T-helper 17 cell (primary cell): ENCODE measurements around the gene IL15RA. TPM values are rescaled to one million over a fixed set of nuclear protein-coding genes. Genes with fewer than 3 reads are reported as not detected.
A peak's percentile ranks its signal among the peaks of the same experiment; 100 is the strongest.
"Not testable (repeated sequence)": the region's sequence is repeated elsewhere in the genome, so short reads cannot be mapped to it uniquely, and the experiment has no call there.

Experiments
- ATAC-seq: fragments of 150-1000 bp; cut with Tn5 transposase; 2 replicates; pipeline ENCODE4 v1.10.0; 2021; ENCODE audit warnings: mild to moderate bottlenecking, moderate library complexity
- DNase-seq, 3 donors: peaks; one replicate each; pipeline versions ENCODE4 v3.0.0 to v3.0.0-alpha.2; 2020 to 2021
- H3K9me3 ChIP-seq: one replicate; pipeline ENCODE4 v1.7.0; 2013; ENCODE audit warnings: low read length, mild to moderate bottlenecking; ENCODE audit not compliant: control insufficient read depth, poor library complexity, severe bottlenecking
- H3K27ac Mint-ChIP-seq: one replicate; pipeline ENCODE4 v1.8.0; 2022; ENCODE audit warnings: mild to moderate bottlenecking, moderate library complexity, mixed read lengths
- H3K27me3 Mint-ChIP-seq: one replicate; pipeline ENCODE4 v1.8.0; 2022; ENCODE audit warnings: mixed read lengths
- H3K36me3 Mint-ChIP-seq: one replicate; pipeline ENCODE4 v1.8.0; 2022; ENCODE audit warnings: low read depth, mixed read lengths
- H3K4me1 Mint-ChIP-seq: one replicate; pipeline ENCODE4 v1.8.0; 2022; ENCODE audit warnings: mild to moderate bottlenecking, mixed read lengths
- H3K4me3 Mint-ChIP-seq: one replicate; pipeline ENCODE4 v1.8.0; 2022; ENCODE audit warnings: mild to moderate bottlenecking, moderate library complexity, mixed read lengths
- total RNA-seq, 4 donors: library from RNA in 2 of 4; stranded (reverse) in 2 of 4; gene quantifications; one replicate each; pipeline ENCODE4 v1.2.3 and lab custom pipeline; 2022 to 2026

The IL15RA gene
- total RNA-seq, 2 donors from 2014 or later: 12.6 to 13.0 TPM

DNA sequence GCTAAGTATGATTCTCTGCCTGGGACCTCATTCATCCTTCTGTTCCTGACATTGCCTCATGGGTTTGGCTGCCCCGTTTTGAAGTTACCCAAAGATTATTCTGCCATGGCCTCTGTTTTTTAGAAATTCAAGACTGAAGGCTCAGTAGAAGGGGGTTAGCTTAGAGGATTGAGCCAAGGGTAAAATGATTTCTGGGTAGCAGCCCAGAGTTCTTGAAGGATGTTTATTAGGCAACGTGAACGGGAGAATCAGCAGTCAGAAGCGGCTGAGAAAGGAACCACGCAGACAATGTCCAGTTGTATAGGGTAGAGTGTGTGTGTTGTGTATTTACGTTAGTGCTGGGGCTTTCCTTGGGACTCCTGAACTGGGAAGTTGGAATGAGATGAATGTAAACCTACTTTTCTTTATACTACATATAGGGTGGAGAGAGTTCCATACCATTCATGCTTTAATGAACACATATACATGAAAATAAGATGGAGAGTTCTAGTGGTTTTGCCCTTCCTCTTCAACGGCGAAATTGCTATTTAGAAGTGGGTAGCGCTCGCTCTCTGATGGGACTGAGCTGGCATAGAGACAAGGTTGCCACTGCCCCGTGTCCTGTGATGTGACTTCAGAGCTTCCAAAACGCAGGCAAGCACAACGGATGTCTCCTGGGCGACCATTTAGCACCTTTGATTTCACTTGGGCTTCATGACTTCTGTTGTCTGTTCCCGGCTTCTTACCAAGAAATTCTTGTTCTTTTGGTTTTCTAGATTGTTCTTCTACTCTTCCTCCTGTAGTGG, 35.0 kb upstream of the IL15RA start:
- DNase-seq (no peak), ATAC-seq (no peak)
- Mint-ChIP-seq H3K4me3 (no peak overlapping the region), H3K27me3 (no peaks in the 10 kb centered on the region), H3K36me3 (peaks cover 7% of the 10 kb centered on the region), H3K4me1 (peaks cover 20% of the 10 kb centered on the region), H3K27ac (no peak overlapping the region)
- H3K9me3 ChIP-seq: no peaks in the 10 kb centered on the region

DNA sequence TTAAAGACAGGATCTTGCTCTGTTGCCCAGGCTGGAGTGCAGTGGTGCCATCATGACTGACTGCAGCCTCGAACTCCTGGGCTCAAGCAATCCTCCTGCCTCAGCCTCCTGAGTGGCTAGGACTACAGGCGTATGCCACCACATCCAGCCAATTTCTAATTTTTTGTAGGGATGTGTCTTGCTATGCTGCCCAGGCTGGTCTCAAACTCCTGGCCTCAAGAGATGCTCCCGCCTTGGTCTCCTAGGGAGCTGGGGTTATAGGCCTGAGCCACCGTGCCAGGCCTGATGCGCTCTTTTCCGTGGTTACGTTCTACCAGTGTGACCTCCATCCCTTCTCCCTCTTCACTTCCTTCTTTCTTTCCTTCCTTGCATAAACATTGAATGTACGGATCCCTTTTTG, 34.2 kb upstream of the IL15RA start:
- peak overlapping the region; percentile 2 for H3K27ac Mint-ChIP-seq
- H3K27me3 Mint-ChIP-seq: no peaks in the 10 kb centered on the region
- H3K9me3 ChIP-seq: no peaks in the 10 kb centered on the region
- ATAC-seq: no peak
- no peak for DNase-seq
- H3K36me3 Mint-ChIP-seq: peaks cover 8% of the 10 kb centered on the region
- H3K4me3 Mint-ChIP-seq: no peak overlapping the region
- peaks cover 20% of the 10 kb centered on the region for H3K4me1 Mint-ChIP-seq

DNA sequence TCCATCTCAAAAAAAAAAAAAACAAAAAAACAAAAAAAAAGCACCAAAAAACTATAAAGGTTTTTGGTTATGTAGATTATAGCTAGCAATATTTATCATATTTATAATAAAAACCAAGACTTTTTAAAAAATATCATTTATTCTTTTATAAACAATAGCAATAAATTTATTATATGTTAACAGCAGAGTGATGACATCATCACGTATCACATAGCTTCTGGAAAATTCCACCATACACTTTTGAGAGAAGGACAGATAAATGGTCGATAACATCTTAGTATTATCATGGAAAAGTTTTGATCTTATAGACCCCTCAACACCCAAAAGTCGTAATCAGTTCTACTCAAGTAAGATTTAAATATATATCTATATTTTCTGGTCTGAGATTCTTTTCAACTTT, 33.2 kb upstream of the IL15RA start:
- no peak overlapping the region for H3K4me3 Mint-ChIP-seq
- no peak overlapping the region for H3K27ac Mint-ChIP-seq
- peaks cover 9% of the 10 kb centered on the region for H3K36me3 Mint-ChIP-seq
- no peaks in the 10 kb centered on the region for H3K27me3 Mint-ChIP-seq
- H3K4me1 Mint-ChIP-seq: peaks cover 20% of the 10 kb centered on the region
- no peak for DNase-seq
- no peaks in the 10 kb centered on the region for H3K9me3 ChIP-seq
- no peak for ATAC-seq

DNA sequence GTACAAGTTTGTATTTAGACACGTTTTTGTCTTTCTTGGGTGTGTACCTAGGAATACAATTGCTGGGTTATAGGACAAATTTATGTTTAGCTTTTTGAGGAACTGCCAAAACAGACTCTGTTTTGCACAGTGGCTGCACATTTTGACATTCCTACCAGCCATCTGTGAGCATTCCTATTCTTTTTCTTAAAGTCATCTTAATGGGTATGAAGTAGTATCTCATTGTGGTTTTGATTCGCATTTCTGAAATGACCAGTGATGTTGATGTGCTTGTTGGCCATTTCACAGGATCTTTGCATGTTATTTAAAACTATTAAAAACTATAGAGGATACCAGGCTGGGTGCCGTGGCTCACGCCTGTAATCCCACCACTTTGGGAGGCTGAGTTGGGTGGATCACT, 32.6 kb upstream of the IL15RA start:
- H3K9me3 ChIP-seq: no peaks in the 10 kb centered on the region
- no peak for DNase-seq
- Mint-ChIP-seq H3K4me3 (no peak overlapping the region), H3K36me3 (peaks cover 7% of the 10 kb centered on the region), H3K4me1 (peaks cover 15% of the 10 kb centered on the region), H3K27me3 (no peaks in the 10 kb centered on the region), H3K27ac (no peak overlapping the region)
- ATAC-seq: no peak

DNA sequence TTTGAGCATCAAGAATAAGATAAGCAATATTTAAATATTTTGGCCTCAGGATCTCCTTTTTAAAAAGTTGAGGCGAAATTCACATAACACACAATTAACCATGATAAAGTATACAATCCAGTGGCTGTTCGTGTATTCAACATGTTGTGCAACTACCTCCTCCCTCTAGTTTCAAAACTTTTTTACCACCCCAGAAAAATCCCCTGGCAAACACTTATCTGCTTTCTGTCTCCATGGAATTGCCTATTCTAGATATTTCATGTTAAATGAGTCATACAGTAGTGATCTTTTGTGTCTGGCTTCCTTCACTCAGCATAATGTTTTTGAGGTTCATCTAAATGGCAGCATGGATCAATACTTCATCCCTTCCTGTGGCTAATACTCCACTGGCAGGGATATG, 31.8 kb upstream of the IL15RA start:
- H3K27me3 Mint-ChIP-seq: no peaks in the 10 kb centered on the region
- no peak overlapping the region for H3K4me3 Mint-ChIP-seq
- no peaks in the 10 kb centered on the region for H3K9me3 ChIP-seq
- H3K27ac Mint-ChIP-seq: peak overlapping the region; percentile 37
- H3K36me3 Mint-ChIP-seq: peaks cover 7% of the 10 kb centered on the region
- no peak for DNase-seq
- ATAC-seq: no peak
- H3K4me1 Mint-ChIP-seq: peaks cover 12% of the 10 kb centered on the region

DNA sequence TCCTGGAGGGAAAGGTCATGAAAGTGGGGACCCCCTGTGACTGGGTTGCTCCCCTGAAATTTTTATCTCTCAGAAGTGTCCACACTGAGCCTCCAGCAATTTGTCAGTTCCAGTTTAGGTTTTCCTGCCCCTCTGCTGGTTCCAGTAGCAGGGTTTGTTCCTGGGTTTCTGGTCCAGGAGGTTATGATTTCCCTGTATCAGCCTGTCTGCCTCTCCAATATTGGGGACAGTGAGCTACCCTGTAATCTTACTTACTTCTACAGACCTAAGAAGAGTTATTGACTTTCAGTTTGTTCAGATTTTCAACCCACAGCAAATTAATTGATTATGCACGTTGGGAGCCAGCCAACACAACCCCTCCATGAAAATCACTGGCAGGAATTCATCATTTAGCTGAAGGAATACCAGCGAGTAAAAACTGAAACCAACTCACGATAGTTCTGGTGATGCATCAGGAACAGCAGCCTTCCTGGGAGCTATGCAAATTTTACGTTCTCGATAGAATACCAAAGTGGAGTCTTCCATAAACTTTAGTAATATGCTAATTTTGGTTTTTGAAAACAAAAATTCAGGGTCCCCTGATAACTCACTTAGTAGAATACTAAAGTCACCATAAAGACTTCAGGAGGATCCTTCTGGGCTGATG, 31.3 kb upstream of the IL15RA start:
- H3K9me3 ChIP-seq: no peaks in the 10 kb centered on the region
- DNase-seq (no peak), ATAC-seq (no peak)
- H3K4me1 Mint-ChIP-seq: peaks cover 8% of the 10 kb centered on the region
- peak overlapping the region; percentile 37 for H3K27ac Mint-ChIP-seq
- no peak overlapping the region for H3K4me3 Mint-ChIP-seq
- H3K27me3 Mint-ChIP-seq: no peaks in the 10 kb centered on the region
- H3K36me3 Mint-ChIP-seq: peaks cover 7% of the 10 kb centered on the region

DNA sequence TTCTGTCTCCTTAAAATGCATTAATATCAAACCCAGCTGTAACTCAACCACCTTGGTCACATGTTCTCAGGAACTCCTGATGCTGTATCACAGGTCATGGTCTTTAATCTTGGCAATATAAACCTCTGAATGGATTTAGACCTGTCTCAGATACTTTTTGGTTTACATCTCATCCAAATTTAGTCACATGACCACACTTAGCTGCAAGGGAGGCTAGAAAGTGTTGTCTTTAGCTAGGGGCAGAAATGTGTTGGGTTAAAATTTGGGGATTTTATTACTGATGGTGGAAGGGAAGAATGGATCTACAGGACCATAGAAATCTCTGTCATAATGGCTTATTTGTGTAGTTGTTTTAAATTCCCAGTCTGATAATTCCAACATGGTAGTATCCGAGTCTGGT, 29.6 kb upstream of the IL15RA start:
- no peak for DNase-seq
- H3K27ac Mint-ChIP-seq: no peak overlapping the region
- ATAC-seq: no peak
- no peaks in the 10 kb centered on the region for H3K27me3 Mint-ChIP-seq
- H3K36me3 Mint-ChIP-seq: peaks cover 5% of the 10 kb centered on the region
- H3K4me3 Mint-ChIP-seq: no peak overlapping the region
- no peaks in the 10 kb centered on the region for H3K9me3 ChIP-seq
- peaks cover 15% of the 10 kb centered on the region for H3K4me1 Mint-ChIP-seq

DNA sequence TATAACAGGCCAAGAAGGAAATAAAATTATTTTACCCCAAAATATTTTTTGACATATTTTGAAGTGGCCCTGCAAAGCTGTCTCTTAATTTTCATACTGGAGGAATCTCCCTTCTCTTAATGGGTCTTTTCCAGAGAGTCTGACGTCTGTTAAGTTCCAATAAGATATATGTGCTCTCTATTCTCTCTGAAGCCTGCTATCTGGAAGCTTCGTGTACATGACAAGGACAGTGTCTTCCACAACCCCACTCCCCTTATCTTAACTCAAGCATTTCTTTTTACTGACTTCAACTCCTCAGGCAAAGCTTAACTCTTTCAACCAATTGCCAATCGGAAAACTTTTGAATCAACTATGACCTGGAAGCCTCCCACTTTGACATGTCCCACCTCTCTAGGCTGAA, 29.2 kb upstream of the IL15RA start:
- ATAC-seq (no peak), DNase-seq (no peak)
- Mint-ChIP-seq H3K27ac (no peak overlapping the region), H3K36me3 (peaks cover 2% of the 10 kb centered on the region), H3K4me1 (peaks cover 13% of the 10 kb centered on the region), H3K4me3 (no peak overlapping the region), H3K27me3 (no peaks in the 10 kb centered on the region)
- H3K9me3 ChIP-seq: no peaks in the 10 kb centered on the region

DNA sequence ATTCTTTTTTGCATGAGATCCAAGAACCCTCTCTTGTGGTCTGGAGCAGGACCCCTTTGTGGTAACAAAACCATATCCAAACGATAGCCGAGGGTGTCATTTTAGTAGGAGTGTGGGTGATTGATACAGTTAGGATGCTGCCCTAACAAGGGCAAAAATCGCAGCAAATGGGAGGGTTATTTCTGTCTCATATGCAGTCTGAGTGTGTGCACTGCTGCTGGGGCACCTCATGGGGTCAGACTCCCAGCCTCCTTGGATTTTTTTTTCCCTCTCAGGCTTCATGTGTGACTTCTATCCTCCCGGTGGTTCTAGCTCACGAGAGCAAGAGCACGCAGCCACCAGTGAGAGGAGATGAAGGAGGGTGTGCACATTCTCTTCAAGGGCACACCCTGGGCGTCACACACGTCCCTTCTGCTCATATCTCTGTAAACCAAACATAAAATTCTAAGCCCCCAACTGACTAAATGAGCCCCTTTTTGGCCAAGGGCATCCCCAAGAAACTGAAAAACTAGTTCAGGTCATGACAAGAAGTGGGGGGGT, 28.6 kb upstream of the IL15RA start:
- no peaks in the 10 kb centered on the region for H3K9me3 ChIP-seq
- peaks cover 2% of the 10 kb centered on the region for H3K36me3 Mint-ChIP-seq
- ATAC-seq: no peak

DNA sequence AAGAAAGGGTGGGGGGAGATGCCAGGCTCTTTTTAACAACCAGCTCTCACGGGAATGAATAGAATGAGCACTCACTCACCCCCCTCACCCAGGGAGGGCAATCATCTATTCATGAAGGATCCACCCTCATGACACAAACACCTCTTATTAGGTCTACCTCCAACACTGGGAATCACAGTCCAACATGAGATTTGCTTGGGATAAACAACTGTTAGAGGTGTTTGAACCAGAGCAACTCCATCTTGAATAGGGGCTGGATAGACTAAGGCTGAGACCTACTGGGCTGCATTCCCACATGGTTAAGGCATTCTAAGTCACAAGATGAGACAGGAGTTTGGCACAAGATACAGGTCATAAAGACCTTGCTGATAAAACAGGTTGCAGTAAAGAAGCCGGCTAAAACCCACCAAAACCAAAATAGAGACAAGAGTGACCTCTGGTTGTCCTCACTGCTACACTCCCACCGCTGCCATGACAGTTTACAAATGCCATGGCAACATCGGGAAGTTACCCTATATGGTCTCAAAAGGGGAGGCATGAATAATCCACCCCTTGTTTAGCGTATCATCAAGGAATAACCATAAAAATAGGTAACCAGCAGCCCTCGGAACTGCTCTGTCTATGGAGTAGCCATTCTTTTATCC, 27.9 kb upstream of the IL15RA start:
- not testable (repeated sequence) for H3K36me3 Mint-ChIP-seq, H3K4me3 Mint-ChIP-seq, H3K27me3 Mint-ChIP-seq, H3K9me3 ChIP-seq, DNase-seq, ATAC-seq, H3K27ac Mint-ChIP-seq
- peaks cover 15% of the 10 kb centered on the region for H3K4me1 Mint-ChIP-seq

More for the DNA sequence above, 28.6 kb upstream of the IL15RA start:
- Mint-ChIP-seq H3K4me3 (no peak overlapping the region), H3K27me3 (no peaks in the 10 kb centered on the region), H3K4me1 (peaks cover 13% of the 10 kb centered on the region), H3K27ac (no peak overlapping the region)
- no peak for DNase-seq

DNA sequence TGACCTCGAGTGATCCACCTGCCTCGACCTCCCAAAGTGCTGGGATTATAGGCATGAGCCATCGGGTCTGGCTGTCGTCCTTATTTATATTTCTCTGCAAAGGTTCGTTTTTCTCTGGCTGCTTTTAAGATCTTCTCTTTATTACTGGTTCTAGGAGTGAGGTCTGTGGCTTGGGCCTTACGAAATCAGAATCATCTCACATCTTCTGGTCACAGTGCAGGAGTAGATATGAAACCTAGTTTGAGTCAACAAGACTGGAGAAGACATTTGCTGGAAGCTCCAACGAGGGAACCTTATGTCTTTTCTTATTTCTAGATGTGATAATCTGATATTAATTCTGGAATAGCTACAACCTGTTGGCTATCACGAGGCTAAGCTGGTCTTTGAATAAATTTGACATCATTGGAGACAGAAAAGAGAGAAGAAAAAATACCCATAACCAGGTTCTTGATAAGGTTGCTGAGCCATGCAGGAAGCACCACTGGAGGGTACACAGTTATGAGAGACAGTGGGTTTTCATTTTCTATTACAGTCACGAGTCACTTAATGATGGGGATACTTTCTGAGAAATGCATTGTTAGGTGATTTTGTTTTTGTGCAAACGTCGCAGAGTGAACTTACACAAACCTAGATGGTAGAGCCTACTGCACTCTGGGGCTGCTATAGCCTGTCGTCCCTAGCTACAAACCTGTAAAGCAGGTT, 25.6 kb upstream of the IL15RA start:
- H3K27ac Mint-ChIP-seq: no peak overlapping the region
- H3K9me3 ChIP-seq: no peaks in the 10 kb centered on the region
- H3K4me3 Mint-ChIP-seq: no peak overlapping the region
- no peak for ATAC-seq
- H3K4me1 Mint-ChIP-seq: peaks cover 14% of the 10 kb centered on the region
- peaks cover 9% of the 10 kb centered on the region for H3K27me3 Mint-ChIP-seq
- no peak for DNase-seq
- peaks cover 2% of the 10 kb centered on the region for H3K36me3 Mint-ChIP-seq

DNA sequence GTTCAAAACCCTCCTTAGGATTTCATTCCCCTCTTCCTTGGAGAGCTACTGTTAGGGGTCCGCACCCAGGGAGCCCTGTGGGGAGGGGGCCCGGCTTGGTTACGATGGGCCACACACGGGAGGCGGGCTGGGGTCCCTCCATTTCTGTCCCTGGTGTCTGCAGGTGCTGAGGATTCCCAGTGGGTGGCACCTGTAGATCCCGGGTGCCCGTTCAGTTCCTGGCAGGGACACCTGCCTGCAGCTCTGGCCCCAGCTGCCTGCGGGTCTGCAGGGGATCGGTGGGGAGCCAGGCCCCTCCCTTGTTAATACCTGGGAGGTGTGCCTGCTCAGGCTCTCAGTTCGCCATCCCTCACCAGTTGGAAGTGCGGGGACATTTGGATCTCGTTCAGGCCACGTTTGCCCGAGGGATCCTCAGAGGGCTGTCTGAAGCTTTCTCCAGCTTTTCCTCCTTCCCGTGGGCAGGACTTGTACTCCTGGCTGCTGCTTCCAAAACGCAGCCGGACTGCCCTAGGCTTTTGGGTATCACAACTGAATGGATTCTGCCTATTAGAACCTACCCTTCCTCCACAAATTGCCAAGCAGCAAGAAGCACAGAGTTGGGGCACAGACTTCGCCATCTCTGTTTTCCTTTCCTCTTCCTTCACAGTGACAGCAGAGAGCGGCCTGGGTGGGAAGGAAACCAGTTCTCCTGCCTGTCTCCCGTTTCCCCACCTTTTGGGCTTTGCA, 22.3 kb upstream of the IL15RA start:
- peaks cover 13% of the 10 kb centered on the region for H3K4me1 Mint-ChIP-seq
- H3K9me3 ChIP-seq: no peaks in the 10 kb centered on the region
- no peak for ATAC-seq
- no peak for DNase-seq
- peaks cover 9% of the 10 kb centered on the region for H3K27me3 Mint-ChIP-seq
- no peak overlapping the region for H3K4me3 Mint-ChIP-seq
- H3K27ac Mint-ChIP-seq: peak overlapping the region; percentile 77
- no peaks in the 10 kb centered on the region for H3K36me3 Mint-ChIP-seq
